Naive thymus-derived CD8-positive, alpha-beta T cell (primary cell): Measurements from ENCODE around the gene IL17A. TPM values are rescaled to one million over a fixed set of nuclear protein-coding genes. Genes with fewer than 3 reads are reported as not detected.
"Not testable (repeated sequence)": the region's sequence is repeated elsewhere in the genome, so short reads cannot be mapped to it uniquely, and the experiment has no call there.

Experiments
- ATAC-seq, 2 donors: fragments of 150-1000 bp; cut with Tn5 transposase in 1 of 2; sonication (Bioruptor Pico), chemical (Tn5 transposase) in 1 of 2; 1 replicate in 1 of 2; 2 replicates in 1 of 2; pipeline ENCODE4 v1.10.0; 2021; ENCODE audit warnings: mild to moderate bottlenecking in 2 of 2, moderate library complexity in 2 of 2
- POLR2A ChIA-PET: fragments of 350-600 bp; sonication (Branson Sonifier 250); formaldehyde crosslinking; loops from one replicate; lab custom pipeline; 2021; ENCODE audit warnings: antibody characterized with exemption; lab: Charles Lee
- DNase-seq, 10 donors: peaks; one replicate each; pipeline versions ENCODE4 v3.0.0 to v3.0.0-alpha.2; 2020 to 2022
- H3K27ac Mint-ChIP-seq, 10 donors: one replicate each; pipeline ENCODE4 v1.8.0; 2020 to 2022; ENCODE audit warnings: mild to moderate bottlenecking in 10 of 10, mixed read lengths in 10 of 10, moderate library complexity in 4 of 10, inconsistent platforms in 1 of 10
- H3K27me3 Mint-ChIP-seq, 5 donors: one replicate each; pipeline ENCODE4 v1.8.0; 2021 to 2022; ENCODE audit warnings: mixed read lengths in 5 of 5
- H3K36me3 Mint-ChIP-seq, 3 donors: one replicate each; pipeline ENCODE4 v1.8.0; 2020 to 2022; ENCODE audit warnings: mixed read lengths in 3 of 3, mild to moderate bottlenecking in 2 of 3, inconsistent platforms in 1 of 3
- H3K4me1 Mint-ChIP-seq, 4 donors: one replicate each; pipeline ENCODE4 v1.8.0; 2021 to 2022; ENCODE audit warnings: mixed read lengths in 4 of 4
- H3K4me3 Mint-ChIP-seq, 10 donors: one replicate each; pipeline ENCODE4 v1.8.0; 2020 to 2022; ENCODE audit warnings: mild to moderate bottlenecking in 10 of 10, mixed read lengths in 10 of 10, moderate library complexity in 6 of 10, inconsistent platforms in 1 of 10
- H3K9me3 Mint-ChIP-seq, 9 donors: one replicate each; pipeline ENCODE4 v1.8.0; 2020 to 2022; ENCODE audit warnings: mixed read lengths in 9 of 9, mild to moderate bottlenecking in 3 of 9, inconsistent platforms in 1 of 9, moderate library complexity in 1 of 9
- polyA plus RNA-seq, 3 donors: library from polyadenylated mRNA; unstranded; fragments of 300-500 nt; fragmentation: Illumina TruSeq; gene quantifications; one replicate each; pipeline ENCODE4 v1.2.3, GENCODE V29; 2021
- total RNA-seq, 8 experiments: library from RNA in 2 of 8; stranded (reverse) in 2 of 8; gene quantifications; one replicate each; pipeline ENCODE4 v1.2.3 and lab custom pipeline; 2021 to 2026

IL17A gene
- total and polyA plus RNA-seq, 5 experiments from 2014 or later: not detected

DNA sequence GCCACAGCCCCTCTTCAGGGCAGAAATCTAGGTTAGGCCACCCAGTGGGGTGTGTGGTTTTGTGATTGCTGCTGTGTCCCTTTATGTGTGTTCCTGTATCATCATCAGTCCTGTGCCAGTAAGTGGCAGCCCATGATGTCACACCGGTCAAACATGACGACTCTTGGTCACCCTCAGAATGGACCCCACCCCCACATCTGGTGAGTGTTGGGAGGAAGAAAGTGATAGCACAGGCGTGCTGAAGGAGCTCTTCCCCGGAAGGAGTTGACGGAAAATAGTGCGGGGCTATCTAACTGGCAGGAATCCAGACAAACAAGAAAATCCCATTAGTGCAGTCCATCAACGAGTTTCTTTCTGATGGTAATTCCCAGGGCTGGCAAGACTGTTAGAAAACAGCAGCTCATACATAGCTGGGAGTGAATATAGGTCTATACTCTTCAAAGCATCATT is 33.4 kb upstream of the IL17A start:
- H3K27me3 Mint-ChIP-seq: peaks cover 1 to 26% (median 19%) of the 10 kb centered on the region in 5 donors
- no peak for DNase-seq
- no peaks in the 10 kb centered on the region for H3K36me3 Mint-ChIP-seq
- H3K9me3 Mint-ChIP-seq: no peaks in the 10 kb centered on the region
- no peak for ATAC-seq
- no peak overlapping the region for H3K4me3 Mint-ChIP-seq
- no peak overlapping the region for H3K27ac Mint-ChIP-seq
- POLR2A ChIA-PET: no interaction called here
- peaks cover 4 to 9% (median 9%) of the 10 kb centered on the region in 4 donors for H3K4me1 Mint-ChIP-seq

DNA sequence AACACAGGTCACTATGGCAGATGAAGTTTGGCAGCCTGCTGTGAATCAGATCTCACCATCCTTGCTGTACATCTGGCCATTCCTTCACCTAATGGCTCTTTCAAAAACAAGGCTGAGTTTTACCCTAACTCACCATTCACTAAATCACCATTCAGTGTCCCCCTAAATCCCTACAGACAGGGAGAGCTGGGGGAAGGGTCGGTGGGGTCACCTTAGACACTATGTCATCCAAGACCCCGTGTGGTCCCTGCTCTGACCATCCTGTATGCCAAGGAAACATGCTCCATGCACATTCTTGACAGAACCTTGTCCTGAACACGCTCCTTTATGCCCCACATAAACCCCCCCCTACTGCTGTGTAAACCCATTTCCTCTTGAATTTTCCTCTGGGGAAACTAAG is 31.8 kb upstream of the IL17A start:
- POLR2A ChIA-PET: no interaction called here
- ATAC-seq (no peak), DNase-seq (no peak)
- peaks cover 4 to 9% (median 9%) of the 10 kb centered on the region in 4 donors for H3K4me1 Mint-ChIP-seq
- peaks cover 0 to 26% (median 19%) of the 10 kb centered on the region in 5 donors for H3K27me3 Mint-ChIP-seq
- no peak overlapping the region for H3K27ac Mint-ChIP-seq
- no peaks in the 10 kb centered on the region for H3K9me3 Mint-ChIP-seq
- no peak overlapping the region for H3K4me3 Mint-ChIP-seq
- H3K36me3 Mint-ChIP-seq: no peaks in the 10 kb centered on the region

DNA sequence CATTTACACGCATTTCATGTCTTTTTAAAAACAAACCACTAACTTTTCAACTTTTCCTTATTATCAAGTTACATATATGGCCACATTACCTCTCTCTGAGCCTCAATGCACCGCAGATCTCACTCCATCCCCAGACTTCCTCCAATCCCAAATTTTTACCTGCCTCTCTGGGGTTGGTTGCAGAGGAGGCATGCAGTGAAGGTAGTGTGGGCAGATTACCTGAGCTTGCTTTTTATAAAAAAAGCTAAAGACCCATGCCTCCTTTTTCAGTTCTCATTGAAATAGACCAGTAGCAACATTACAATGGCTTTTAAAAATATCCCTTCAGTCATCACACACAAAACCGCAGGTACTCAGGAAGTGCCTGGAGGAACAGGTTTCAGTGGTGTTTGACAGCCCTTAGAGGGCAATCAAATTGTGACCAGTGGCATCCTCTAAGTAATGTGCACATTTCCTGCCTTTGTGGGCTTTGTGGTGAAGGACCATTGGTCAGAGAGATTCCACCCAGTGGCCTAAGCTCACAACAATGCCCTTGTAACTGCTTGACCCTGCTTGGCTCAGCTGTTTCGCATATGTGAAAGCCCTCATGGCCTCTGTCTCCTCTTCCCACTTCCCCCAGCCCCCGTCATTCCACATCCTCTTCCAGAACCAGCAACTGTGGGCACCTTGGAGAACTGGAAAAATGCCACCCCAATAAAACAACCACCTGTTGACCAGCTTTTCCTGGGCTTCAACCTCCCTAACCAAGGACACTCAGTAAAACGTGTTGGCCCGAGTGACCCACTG is 30.2 kb upstream of the IL17A start:
- ATAC-seq (no peak), DNase-seq (no peak)
- Mint-ChIP-seq H3K27ac (peak overlapping the region in 2 of 10 donors; percentile 29 to 43), H3K27me3 (peaks cover 0 to 26% (median 19%) of the 10 kb centered on the region in 5 donors), H3K9me3 (no peaks in the 10 kb centered on the region), H3K4me1 (peaks cover 4 to 9% (median 9%) of the 10 kb centered on the region in 4 donors), H3K4me3 (no peak overlapping the region), H3K36me3 (no peaks in the 10 kb centered on the region)
- POLR2A ChIA-PET: no interaction called here

DNA sequence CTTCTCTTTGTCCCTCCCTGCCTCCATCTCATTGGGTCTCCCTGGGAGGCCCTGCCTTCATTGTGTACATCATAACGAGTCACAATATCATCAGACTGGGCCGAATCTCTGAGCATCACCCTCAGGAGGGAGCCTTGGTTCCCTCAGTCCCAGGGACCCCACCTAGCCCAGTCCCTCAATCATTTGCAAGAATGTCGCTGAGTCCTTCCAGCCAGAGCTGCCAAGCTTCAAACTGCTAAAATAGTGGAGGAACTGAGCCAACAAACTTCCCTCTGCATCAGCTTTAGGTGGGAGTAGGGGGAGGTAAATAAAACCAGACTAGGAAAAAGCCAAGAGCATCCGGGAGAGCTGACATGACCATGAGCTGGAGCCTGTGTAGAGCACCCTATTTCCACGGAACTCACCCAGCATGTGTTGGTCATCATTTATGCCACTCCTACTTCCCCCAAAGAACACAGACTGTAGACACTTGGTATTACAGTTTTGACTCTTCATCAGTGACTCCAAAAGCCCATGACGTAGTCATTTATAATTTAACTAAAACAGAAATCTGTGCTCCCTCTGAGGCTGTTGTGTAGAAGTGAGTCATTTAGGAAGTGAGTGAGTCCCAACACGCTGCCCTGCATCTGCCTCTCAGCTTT is 28.8 kb upstream of the IL17A start:
- no peaks in the 10 kb centered on the region for H3K36me3 Mint-ChIP-seq
- POLR2A ChIA-PET: no interaction called here
- DNase-seq (no peak), ATAC-seq (no peak)
- no peak overlapping the region for H3K27ac Mint-ChIP-seq
- H3K4me3 Mint-ChIP-seq: no peak overlapping the region
- H3K9me3 Mint-ChIP-seq: no peaks in the 10 kb centered on the region
- peaks cover 0 to 21% (median 11%) of the 10 kb centered on the region in 5 donors for H3K27me3 Mint-ChIP-seq
- peaks cover 4 to 9% (median 9%) of the 10 kb centered on the region in 4 donors for H3K4me1 Mint-ChIP-seq

DNA sequence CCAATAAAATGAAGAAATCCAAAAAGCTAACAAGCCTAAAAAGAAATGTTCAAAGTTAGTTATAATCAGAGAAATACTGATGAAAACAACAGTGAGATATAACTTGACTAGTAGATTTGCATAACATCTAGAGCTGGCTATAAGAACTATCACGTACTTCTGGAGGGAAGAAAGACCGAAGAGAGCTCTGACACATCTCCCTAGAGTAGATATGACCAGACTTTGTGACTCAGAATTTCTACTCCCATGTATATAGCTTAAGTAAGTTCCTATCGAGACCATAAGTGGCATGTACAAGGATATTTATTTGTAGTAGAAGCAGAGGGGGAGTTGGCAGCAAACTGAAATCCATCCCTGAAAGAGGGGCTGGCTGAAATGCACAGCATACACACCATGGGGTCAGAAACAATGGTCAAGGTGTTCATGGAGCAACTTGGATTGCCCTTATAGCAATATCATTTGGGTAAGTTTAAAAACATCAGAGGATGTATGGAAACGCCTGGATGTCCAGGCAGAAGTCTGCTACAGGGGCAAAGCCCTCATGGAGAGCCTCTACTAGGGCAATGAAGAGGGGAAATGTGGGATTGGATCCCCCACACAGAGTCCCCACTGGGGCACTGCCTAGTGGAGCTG is 25.6 kb upstream of the IL17A start:
- Mint-ChIP-seq H3K27me3 (peaks cover 0 to 12% (median 8%) of the 10 kb centered on the region in 5 donors), H3K27ac (no peak overlapping the region), H3K4me3 (no peak overlapping the region), H3K36me3 (no peaks in the 10 kb centered on the region), H3K9me3 (no peaks in the 10 kb centered on the region), H3K4me1 (peaks cover 4 to 8% (median 7%) of the 10 kb centered on the region in 4 donors)
- ATAC-seq: no peak
- POLR2A ChIA-PET: no interaction called here
- DNase-seq: no peak

DNA sequence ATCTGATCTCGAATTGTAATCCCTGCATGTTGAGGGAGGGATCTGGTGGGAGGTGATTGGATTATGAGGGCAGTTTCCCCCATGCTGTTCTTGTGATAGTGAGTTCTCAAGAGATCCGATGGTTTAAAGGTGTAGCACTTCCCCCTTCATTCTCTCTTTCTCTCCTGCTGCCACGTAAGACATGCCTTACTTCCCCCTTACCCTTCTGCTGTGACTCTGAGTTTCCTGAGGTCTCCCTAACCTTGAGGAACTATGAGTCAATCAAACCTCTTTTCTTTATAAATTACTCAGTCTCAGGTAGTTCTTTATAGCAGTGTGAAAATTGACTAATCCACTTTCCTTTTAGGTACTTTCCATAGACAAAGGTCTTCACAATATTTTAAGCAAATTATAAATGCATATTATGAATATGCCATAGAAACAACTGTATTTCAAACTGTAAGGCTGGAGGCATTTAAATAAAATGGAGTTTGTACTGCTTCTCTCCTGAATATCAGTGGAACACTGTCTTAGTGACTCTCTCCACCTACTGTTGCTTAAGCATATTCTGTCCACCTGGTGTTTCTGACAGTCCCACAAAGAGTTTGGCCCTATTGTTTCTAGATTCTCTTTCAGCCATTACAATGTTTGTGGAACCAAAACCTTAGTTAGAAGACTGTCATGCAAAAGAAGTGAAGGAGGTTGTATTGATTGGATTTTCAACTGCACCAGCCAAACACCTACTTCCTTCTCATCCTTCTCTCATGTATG is 24.3 kb upstream of the IL17A start:
- H3K4me3 Mint-ChIP-seq: no peak overlapping the region
- DNase-seq (no peak), ATAC-seq (no peak)
- no peaks in the 10 kb centered on the region for H3K4me1 Mint-ChIP-seq
- peaks cover 0 to 9% (median 0%) of the 10 kb centered on the region in 5 donors for H3K27me3 Mint-ChIP-seq
- H3K9me3 Mint-ChIP-seq: no peaks in the 10 kb centered on the region
- POLR2A ChIA-PET: no interaction called here
- H3K27ac Mint-ChIP-seq: no peak overlapping the region
- no peaks in the 10 kb centered on the region for H3K36me3 Mint-ChIP-seq

DNA sequence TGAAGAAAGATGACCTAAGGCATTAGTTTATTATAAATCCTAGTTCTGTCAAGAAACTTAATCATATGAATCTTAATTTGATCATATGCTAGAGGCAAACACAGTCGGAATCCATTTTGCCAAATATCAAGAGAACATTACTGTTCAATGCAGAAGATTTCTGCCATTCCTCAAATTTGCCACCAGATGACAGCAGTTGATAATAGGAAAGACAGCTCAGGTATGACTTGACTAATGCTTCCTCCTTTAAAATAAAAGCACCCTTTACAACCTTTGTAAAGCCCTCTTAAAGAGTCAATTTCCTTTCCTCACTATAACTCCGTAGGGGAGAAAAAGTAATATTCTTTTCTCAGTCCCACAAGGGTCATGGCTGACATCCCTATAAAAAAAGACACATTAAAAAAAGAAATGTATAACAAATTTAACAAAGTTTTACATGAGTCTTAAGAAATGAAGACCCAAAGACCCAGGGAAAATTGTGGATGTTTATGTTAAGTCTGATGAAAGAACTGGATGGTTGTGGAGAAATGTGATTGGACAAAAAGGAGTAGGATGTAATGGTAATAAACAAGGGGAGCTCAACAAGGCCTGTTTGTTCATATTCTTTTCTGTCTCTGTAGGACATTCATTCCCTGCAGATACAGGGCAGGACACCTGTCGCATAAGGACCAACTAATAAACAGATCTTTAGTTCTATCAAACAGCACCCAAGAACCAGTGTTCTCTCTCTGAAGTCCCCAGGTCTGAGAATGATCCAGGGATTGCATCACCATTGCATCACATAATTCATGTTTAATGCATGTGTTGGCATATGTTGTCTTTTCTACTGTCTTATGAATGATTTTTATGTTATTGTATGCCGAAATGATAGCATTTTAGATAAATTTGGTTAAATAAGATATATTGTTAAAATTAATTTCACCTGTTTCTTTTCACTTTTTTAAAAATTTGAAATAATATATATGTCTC is 23.0 kb upstream of the IL17A start:
- POLR2A ChIA-PET: no interaction called here
- H3K27me3 Mint-ChIP-seq: peaks cover 0 to 14% (median 5%) of the 10 kb centered on the region in 5 donors

DNA sequence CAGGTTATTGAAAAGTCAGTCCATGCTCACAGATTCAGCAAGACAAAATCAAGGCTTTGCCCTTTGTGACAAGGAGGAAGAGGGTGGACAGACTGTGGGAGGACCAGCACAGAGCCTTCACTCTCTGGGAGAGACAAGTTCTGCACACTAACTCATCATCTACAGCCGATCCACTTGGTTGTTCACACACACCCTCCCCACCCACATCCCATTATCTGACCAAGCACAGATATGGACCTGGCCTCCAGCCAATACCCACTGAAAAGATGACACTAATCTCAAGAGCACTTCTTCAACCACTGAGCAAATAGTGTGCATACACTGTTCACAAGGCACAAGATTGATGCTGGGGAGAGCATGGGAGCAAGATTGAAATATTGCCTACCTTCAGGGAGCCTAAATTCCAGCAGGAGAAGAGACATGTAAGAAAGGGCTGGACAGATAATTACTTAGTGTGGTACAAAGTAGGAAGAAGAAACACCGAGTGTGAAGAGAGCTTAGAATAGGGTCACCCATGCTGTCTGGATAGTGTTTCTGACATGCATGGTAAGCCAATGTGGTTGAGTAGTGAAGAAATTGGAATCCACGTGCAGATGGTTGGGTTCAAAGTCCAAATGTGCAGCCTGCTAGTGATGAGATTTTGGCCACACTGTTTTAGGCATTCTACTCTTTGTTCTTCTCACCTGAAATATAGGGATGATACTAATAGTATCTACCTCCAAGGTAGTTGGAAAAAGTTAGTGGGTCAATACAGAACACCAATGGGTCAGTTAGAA is 21.7 kb upstream of the IL17A start:
- peaks cover 0 to 3% (median 0%) of the 10 kb centered on the region in 3 donors for H3K36me3 Mint-ChIP-seq
- POLR2A ChIA-PET: no interaction called here
- H3K4me3 Mint-ChIP-seq: no peak overlapping the region
- H3K27me3 Mint-ChIP-seq: peaks cover 6 to 24% (median 14%) of the 10 kb centered on the region in 5 donors
- no peaks in the 10 kb centered on the region for H3K9me3 Mint-ChIP-seq
- no peaks in the 10 kb centered on the region for H3K4me1 Mint-ChIP-seq
- DNase-seq (no peak), ATAC-seq (no peak)
- no peak overlapping the region for H3K27ac Mint-ChIP-seq

More for the DNA sequence above, 23.0 kb upstream of the IL17A start:
- ATAC-seq: peak; percentile 77 to 79
- Mint-ChIP-seq H3K4me1 (no peaks in the 10 kb centered on the region), H3K36me3 (no peaks in the 10 kb centered on the region), H3K9me3 (no peaks in the 10 kb centered on the region), H3K27ac (no peak overlapping the region), H3K4me3 (no peak overlapping the region)
- DNase-seq: peak in 5 of 10 donors; percentile 3 to 53 (median 37)

DNA sequence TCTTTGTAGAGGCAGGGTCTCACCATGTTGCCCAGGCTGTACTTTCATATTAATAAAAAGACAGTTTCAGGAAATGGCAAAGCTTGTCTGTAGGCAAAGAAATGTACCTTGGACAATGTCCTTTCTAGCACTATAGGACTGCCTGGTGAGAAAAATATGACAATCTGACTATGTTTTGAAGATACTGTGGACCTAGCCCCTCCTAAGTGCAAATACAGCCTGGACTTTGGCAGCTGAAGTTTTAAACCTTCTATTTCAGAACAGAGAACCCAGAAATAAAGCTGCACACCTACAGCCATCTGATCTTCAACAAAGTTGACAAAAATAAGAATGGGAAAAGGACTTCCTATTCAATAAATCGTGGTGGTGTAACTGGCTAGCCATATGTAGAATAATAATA is 18.9 kb upstream of the IL17A start:
- no peak for ATAC-seq
- no peak for DNase-seq
- Mint-ChIP-seq H3K27me3 (peaks cover 14 to 22% (median 20%) of the 10 kb centered on the region in 5 donors), H3K9me3 (no peaks in the 10 kb centered on the region), H3K4me1 (no peaks in the 10 kb centered on the region), H3K4me3 (no peak overlapping the region), H3K27ac (no peak overlapping the region), H3K36me3 (peaks cover 0 to 3% (median 0%) of the 10 kb centered on the region in 3 donors)
- POLR2A ChIA-PET: no interaction called here

DNA sequence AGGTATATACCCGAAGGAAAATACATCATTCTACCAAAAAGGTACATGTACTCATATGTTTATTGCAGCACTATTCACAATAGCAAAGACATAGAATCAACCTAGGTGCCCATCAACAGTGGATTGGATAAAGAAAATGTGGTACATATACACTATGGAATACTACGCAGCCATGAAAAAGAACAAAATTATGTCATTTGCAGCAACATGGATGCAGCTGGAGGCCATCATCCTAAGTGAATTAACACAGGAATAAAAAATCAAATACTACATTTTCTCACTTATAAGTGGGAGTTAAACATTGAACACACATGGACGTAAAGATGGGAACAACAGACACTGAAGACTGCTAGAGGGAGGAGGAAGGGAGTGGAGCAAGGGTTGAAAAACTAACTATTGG is 17.8 kb upstream of the IL17A start:
- H3K4me1 Mint-ChIP-seq, ATAC-seq, DNase-seq, H3K36me3 Mint-ChIP-seq, H3K4me3 Mint-ChIP-seq, H3K27ac Mint-ChIP-seq, POLR2A ChIA-PET, H3K9me3 Mint-ChIP-seq: not testable (repeated sequence)
- peaks cover 14 to 23% (median 20%) of the 10 kb centered on the region in 5 donors for H3K27me3 Mint-ChIP-seq

DNA sequence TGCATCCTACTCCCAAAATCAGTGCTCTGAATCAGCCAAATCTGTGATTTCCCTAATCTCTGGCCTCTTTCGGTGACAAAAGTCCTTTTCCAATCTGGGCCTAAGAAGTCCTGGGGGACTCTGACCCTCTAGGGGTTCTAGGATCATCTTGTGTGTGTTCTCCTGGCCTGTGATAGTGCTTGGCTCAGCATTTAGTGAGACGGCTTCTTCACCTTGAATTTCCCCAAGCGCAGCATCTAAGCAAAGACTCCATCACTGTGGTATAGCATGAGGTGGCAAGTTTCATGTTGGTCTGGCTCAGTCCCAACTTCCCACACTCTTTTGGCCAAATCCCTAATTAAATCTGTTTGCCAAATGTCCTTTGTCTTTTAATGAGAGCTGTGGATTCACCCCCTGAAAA is 12.1 kb upstream of the IL17A start:
- Mint-ChIP-seq H3K9me3 (no peaks in the 10 kb centered on the region), H3K27ac (no peak overlapping the region), H3K36me3 (no peaks in the 10 kb centered on the region), H3K27me3 (peaks cover 5 to 19% (median 8%) of the 10 kb centered on the region in 5 donors), H3K4me3 (no peak overlapping the region), H3K4me1 (peaks cover 0 to 6% (median 3%) of the 10 kb centered on the region in 4 donors)
- POLR2A ChIA-PET: no interaction called here
- ATAC-seq: no peak
- DNase-seq: no peak
